Osteoblast (primary cell): Measurements from ENCODE around the gene PPP3R2. TPM values are rescaled to one million over a fixed set of nuclear protein-coding genes. Genes with fewer than 3 reads are reported as not detected.
"Not testable (repeated sequence)": the region's sequence is repeated elsewhere in the genome, so short reads cannot be mapped to it uniquely, and the experiment has no call there.

Experiments used
- DNase-seq: peaks from one replicate; pipeline ENCODE4 v3.0.0; 2011; ENCODE audit warnings: low spot score, mixed read lengths; ENCODE audit not compliant: insufficient read length; ENCODE audit errors: missing footprints
- H2AFZ ChIP-seq: 2 replicates; pipeline ENCODE4 v1.6.0; 2011; ENCODE audit warnings: mild to moderate bottlenecking, low read length
- H3K27ac ChIP-seq: 2 replicates; pipeline ENCODE4 v1.5.1; 2011; ENCODE audit warnings: mild to moderate bottlenecking, low read depth, low read length, moderate library complexity
- H3K27me3 ChIP-seq: 2 replicates; pipeline ENCODE4 v1.6.0; 2012; ENCODE audit warnings: mild to moderate bottlenecking, control low read depth, inconsistent platforms, low read length, moderate library complexity; ENCODE audit not compliant: insufficient read depth
- H3K36me3 ChIP-seq: 2 replicates; pipeline ENCODE4 v1.5.1; 2011; ENCODE audit warnings: mild to moderate bottlenecking, low read length, control low read depth, moderate library complexity; ENCODE audit not compliant: insufficient read depth
- H3K4me1 ChIP-seq: 2 replicates; pipeline ENCODE4 v1.5.1; 2011; ENCODE audit warnings: mild to moderate bottlenecking, low read length, control low read depth, moderate library complexity; ENCODE audit not compliant: insufficient read depth
- H3K4me2 ChIP-seq: 2 replicates; pipeline ENCODE4 v1.6.0; 2011; ENCODE audit warnings: mild to moderate bottlenecking, low read length; ENCODE audit not compliant: insufficient read depth
- H3K4me3 ChIP-seq: fragments of 200-600 bp; sonication (generic); 3 replicates; pipeline ENCODE4 v1.5.1; 2012; ENCODE audit warnings: mild to moderate bottlenecking, low read length, inconsistent platforms; ENCODE audit not compliant: insufficient read depth
- H3K79me2 ChIP-seq: 2 replicates; pipeline ENCODE4 v1.6.0; 2012; ENCODE audit warnings: mild to moderate bottlenecking, low read length, control low read depth, inconsistent platforms; ENCODE audit not compliant: insufficient read depth
- H3K9me3 ChIP-seq: 2 replicates; pipeline ENCODE4 v1.5.1; 2011; ENCODE audit warnings: low read depth, low read length, control low read depth
- H4K20me1 ChIP-seq: 2 replicates; pipeline ENCODE4 v1.6.0; 2012; ENCODE audit warnings: mild to moderate bottlenecking, low read length, control low read depth; ENCODE audit not compliant: insufficient read depth
- total RNA-seq: library from RNA; depleted of rRNA; stranded (reverse); fragments of >200 nt; gene quantifications from 2 replicates; pipeline ENCODE4 v1.2.3, GENCODE V29; 2012
- TF ChIP-seq, protein P1 (sequence below): IDR thresholded peaks from 2 replicates; pipeline ENCODE4 v1.5.1; 2011; ENCODE audit warnings: mild to moderate bottlenecking, low read depth, low read length, moderate library complexity; ENCODE audit errors: extremely low read depth

PPP3R2 gene
- total RNA-seq, 1 donor: not detected

DNA sequence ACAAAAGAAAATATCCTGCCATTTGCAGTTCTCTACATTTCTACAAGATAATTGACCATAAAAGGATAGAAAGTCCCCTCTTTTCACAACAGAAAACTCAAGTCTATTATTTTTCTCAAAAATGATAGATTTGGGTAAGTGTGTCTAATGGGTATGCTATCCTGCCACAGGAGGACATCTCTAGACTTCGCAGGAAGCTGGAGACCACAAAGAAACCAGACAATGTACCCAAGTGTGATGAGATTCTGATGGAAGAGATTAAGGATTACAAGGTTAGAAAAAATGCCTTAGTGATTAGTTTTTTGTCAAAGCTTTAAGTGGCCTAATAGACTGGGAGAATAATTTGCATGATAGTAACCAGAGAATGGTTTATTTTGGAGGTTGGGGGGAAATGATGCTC is 33.0 kb downstream of the PPP3R2 start:
- no peaks in the 10 kb centered on the region for H3K79me2 ChIP-seq
- TF ChIP-seq, protein P1, sequence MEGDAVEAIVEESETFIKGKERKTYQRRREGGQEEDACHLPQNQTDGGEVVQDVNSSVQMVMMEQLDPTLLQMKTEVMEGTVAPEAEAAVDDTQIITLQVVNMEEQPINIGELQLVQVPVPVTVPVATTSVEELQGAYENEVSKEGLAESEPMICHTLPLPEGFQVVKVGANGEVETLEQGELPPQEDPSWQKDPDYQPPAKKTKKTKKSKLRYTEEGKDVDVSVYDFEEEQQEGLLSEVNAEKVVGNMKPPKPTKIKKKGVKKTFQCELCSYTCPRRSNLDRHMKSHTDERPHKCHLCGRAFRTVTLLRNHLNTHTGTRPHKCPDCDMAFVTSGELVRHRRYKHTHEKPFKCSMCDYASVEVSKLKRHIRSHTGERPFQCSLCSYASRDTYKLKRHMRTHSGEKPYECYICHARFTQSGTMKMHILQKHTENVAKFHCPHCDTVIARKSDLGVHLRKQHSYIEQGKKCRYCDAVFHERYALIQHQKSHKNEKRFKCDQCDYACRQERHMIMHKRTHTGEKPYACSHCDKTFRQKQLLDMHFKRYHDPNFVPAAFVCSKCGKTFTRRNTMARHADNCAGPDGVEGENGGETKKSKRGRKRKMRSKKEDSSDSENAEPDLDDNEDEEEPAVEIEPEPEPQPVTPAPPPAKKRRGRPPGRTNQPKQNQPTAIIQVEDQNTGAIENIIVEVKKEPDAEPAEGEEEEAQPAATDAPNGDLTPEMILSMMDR: no peak
- no peak overlapping the region for H3K27ac ChIP-seq
- H3K4me3 ChIP-seq: no peak overlapping the region
- H3K4me2 ChIP-seq: no peak overlapping the region
- no peaks in the 10 kb centered on the region for H4K20me1 ChIP-seq
- no peak overlapping the region for H2AFZ ChIP-seq
- DNase-seq: no peak
- no peaks in the 10 kb centered on the region for H3K9me3 ChIP-seq
- H3K27me3 ChIP-seq: no peaks in the 10 kb centered on the region
- no peaks in the 10 kb centered on the region for H3K4me1 ChIP-seq
- H3K36me3 ChIP-seq: peaks cover 35% of the 10 kb centered on the region

DNA sequence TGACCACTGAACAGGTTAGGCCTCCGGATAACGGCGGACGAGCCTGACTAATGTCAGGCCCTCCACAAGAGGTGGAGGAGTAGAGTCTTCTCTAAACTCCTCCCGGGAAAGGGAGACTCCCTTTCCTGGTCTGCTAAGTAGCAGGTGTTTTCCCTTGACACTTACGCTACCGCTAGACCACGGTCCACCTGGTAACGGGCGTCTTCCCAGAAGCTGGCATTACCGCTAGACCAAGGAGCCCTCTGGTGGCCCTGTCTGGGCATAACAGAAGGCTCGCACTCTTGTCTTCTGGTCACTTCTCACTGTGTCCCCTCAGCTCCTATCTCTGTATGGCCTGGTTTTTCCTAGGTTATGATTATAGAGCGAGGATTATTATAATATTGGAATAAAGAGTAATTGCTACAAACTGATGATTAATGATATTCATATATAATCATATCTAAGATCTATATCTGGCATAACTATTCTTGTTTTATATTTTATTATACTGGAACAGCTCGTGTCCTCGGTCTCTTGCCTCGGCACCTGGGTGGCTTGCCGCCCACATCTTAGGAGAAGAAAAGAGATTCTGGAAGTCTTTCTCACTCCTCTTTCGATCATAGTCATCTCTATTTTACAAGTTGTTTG is 45.2 kb downstream of the PPP3R2 start:
- DNase-seq, H3K4me2 ChIP-seq, H3K79me2 ChIP-seq, H3K4me1 ChIP-seq, H3K27me3 ChIP-seq, H2AFZ ChIP-seq, H4K20me1 ChIP-seq, H3K4me3 ChIP-seq, H3K9me3 ChIP-seq, H3K27ac ChIP-seq: not testable (repeated sequence)
- peaks cover 63% of the 10 kb centered on the region for H3K36me3 ChIP-seq

DNA sequence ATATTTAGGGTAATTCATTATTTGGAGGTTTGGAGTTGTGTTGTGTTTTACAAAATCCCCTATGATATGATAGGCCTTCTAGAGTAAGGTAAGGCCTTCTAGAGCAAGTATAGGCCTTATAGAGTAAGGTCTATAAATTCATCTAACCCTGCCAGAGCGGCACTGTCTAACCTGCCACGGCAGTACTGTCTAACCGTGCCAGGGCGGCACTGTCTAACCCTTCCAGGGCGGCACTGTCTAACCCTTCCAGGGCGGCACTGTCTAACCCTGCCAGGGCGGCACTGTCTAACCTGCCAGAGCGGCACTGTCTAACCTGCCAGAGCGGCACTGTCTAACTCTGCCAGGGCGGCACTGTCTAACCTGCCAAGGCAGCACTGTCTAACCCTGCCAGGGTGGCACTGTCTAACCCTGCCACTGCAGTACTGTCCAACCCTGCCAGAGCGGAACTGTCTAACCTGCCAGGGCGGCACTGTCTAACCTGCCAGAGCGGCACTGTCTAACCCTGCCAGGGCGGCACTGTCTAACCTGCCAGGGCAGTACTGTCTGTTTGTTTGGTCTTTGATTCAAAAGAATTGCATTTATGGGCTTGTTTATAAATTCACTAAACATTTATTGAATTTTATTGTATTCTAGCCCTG is 51.6 kb downstream of the PPP3R2 start:
- Histone ChIP-seq H3K4me3 (no peak overlapping the region), H3K27me3 (no peaks in the 10 kb centered on the region), H3K79me2 (peaks cover 12% of the 10 kb centered on the region), H3K36me3 (peaks cover 44% of the 10 kb centered on the region), H2AFZ (no peak overlapping the region), H3K4me2 (no peak overlapping the region), H3K27ac (no peak overlapping the region), H3K9me3 (no peaks in the 10 kb centered on the region), H3K4me1 (no peaks in the 10 kb centered on the region), H4K20me1 (peaks cover 5% of the 10 kb centered on the region)
- TF ChIP-seq, protein P1: no peak
- DNase-seq: no peak

Other genes with a start within 250 kb of the PPP3R2 start
- under 0.01 TPM in 1 of 2 replicates, not detected in the other for gene BAAT, start 210.0 kb downstream of the PPP3R2 start, total RNA-seq
- 10.3 and 12.3 TPM in 2 replicates for gene MRPL50, start 196.4 kb downstream of the PPP3R2 start, total RNA-seq
- 17.7 and 19.2 TPM in 2 replicates for gene ZNF189, start 196.1 kb downstream of the PPP3R2 start, total RNA-seq
- not detected in 2 replicates for gene ALDOB, start 159.2 kb downstream of the PPP3R2 start, total RNA-seq
- gene RNF20, start 61.1 kb downstream of the PPP3R2 start, total RNA-seq: 26.2 and 29.0 TPM in 2 replicates
- gene GRIN3A, start 143.7 kb upstream of the PPP3R2 start, total RNA-seq: not detected in 2 replicates